ENCODE measurements around the gene UNKL. TPM values are rescaled to one million over a fixed set of nuclear protein-coding genes. Genes with fewer than 3 reads are reported as not detected.

UNKL gene
- total RNA-seq, 1 donor from 2014 or later = 13.8 TPM

DNA sequence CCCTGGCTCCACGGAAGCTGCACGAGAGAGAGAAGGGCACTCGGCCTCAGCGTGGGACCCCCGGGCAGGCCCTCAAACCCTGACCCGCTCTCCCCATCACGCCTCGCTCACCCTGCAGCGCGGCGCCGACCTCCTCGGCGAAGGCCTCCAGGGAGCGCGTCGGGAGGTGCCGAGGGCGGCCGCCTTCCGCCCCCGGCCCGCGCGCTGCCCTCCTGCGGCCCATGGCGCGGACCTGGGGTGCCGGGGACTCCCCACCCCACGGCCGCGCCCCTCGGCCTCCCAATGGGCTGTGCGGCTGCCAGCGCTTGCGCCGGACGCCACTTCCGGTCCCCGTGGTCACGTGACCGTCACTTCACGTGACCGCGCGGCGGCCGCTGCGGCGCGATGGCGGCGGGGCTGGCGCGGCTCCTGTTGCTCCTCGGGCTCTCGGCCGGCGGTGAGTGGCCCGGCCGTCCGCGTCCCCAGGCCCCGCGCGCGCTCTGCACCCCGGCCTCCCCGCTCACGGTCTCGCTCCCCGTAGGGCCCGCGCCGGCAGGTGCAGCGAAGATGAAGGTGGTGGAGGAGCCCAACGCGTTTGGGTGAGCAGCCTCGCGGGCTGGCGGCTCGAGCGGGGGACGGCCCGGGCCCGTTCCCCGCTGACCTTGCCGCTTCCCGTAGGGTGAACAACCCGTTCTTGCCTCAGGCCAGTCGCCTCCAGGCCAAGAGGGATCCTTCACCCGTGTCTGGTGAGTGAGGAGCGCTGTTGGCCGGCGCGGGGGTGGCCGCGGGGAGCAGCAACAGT, 62.7 kb downstream of the UNKL start, which contains the start of the genes GNPTG and TSR3:
Gene GNPTG (plus strand): TSS at position 350 of the 781 bp plus-strand sequence. CDS start 35 bp downstream, at position 385.
Gene TSR3 (minus strand): TSS at position 297 of the 781 bp plus-strand sequence. CDS start 74 bp downstream, at position 223.
- DNase-seq (ENCODE audit: low read depth) = peak; percentile 59

DNA sequence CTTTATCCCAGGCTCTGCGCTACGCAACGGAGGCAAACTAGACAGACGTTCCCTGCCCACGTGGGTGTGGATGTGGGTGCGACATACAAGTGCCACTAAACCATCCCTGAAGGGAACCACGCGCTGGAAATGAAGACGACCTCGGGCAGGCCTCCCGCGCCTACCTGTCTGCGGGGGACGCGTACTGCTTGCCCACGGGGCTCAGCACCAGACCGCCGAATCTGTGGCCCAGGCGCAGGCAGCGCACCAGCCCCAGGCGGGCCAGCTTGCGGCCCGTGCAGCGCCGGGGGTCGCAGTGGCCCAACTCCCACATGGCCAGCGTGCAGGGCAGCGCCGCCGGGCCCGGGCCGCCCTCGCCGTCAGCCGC, 63.3 kb downstream of the UNKL start:
- no peak for DNase-seq (ENCODE audit: low read depth)

DNA sequence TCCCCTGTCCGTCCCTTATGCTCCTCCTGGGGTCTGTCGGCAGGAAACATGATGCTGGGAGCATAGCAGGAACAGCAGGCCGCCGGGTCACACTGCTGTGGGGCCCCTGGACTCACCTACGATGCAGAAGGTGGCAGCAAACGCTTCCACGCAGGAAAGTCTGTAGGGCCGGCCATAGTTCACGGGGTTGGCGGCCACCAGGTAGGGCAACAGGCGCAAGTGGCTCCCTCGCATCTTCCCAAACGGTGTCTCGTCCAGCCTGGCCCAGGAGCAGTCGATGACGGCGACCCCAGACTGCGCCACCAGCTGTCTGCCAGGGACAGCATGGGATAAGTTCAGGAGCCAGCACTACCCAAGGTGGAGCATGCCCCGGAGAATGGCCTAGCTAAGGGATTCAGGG, 63.8 kb downstream of the UNKL start:
- no peak for DNase-seq (ENCODE audit: low read depth)

DNA sequence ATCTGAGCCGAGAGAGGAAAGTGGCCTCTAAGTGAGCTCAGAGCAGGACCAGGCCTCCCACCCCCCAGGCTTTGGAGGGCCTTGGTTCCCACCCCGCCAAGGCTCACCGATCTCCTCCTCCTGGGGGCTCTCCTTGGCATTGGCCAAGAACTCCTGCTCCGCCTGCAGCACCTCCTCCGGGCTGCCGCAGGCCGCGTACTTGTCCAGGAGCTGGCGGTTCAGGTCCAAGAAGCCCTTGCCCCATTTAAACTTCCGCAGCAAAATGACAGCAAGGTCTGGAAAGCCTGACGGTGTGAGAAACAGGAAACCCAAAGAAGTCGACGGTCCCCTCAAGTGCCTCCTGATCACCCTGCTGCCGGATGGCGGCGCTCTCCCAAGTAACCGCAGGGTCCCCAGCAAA, 64.6 kb downstream of the UNKL start:
- no peak for DNase-seq (ENCODE audit: low read depth)

DNA sequence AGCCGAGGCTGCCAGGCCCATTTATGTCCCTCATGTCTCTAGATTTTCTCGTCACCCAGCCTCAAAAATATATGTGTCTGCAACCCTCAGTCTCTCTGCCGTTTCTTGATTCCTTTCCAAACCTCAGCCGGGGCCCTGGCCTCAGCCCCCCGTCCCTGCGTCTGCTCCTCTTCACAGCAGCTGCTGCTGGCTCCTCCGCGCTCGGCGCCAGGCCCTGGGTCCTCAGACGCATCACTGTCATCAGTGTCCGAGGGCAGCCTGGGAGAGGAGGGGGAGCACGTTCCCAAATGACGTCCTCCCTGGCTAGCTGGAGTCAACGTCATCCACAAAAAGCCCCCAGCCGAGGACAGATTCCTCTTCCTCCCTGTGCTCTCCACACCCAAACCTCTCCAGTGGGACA, 65.2 kb downstream of the UNKL start:
- no peak for DNase-seq (ENCODE audit: low read depth)

DNA sequence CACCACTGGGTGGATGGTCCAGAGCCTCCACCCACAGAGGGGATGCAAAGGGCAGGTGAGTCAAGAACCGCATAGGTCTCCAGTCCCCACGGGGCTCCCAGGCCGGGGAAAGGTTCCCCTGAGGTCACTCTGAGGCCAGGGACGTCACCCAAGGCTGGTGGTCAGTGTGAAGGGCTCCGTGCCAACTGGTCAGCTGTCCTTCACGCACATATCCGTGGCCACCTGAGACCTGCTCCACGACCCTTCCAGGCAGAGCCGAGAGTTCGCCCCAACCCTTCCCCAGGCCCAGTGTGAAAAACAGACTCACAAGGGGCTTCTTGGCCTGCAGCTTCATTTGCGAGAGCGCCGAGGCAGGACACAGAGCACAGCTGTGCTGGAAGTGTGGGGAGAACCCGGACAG, 65.6 kb downstream of the UNKL start:
- no peak for DNase-seq (ENCODE audit: low read depth)

DNA sequence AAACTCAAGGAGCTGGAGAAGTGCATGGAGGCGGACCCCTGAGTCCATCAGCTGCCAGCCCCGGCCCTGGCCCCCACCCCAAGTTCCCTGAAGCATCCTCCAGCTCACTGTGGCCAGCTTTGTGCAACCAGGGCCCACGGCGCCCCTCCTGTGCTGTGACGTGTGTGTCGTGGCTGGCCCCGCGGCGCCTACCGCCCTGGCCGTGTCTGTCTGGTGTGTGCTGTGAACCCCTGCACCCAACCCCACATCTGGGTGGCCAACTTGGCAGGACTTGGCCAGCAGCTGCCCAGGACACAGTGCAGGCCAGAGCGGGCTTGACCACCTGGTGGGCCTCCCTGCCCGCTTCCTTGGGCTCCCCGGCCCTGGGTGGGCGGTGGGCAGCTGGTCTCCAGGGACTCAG, 66.1 kb downstream of the UNKL start:
- DNase-seq (ENCODE audit: low read depth) = no peak

DNA sequence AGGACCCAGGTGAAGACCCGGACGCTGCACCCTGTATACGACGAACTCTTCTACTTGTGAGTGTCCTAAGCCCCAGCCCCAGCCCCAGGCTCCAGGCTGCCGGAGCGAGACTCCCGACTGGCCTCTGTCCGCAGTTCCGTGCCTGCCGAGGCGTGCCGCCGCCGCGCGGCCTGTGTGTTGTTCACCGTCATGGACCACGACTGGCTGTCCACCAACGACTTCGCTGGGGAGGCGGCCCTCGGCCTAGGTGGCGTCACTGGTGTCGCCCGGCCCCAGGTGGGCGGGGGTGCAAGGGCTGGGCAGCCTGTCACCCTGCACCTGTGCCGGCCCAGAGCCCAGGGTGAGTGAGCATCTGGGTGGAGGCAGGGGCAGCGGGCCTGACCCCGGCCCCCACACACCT, 66.5 kb downstream of the UNKL start:
- DNase-seq (ENCODE audit: low read depth) = no peak

DNA sequence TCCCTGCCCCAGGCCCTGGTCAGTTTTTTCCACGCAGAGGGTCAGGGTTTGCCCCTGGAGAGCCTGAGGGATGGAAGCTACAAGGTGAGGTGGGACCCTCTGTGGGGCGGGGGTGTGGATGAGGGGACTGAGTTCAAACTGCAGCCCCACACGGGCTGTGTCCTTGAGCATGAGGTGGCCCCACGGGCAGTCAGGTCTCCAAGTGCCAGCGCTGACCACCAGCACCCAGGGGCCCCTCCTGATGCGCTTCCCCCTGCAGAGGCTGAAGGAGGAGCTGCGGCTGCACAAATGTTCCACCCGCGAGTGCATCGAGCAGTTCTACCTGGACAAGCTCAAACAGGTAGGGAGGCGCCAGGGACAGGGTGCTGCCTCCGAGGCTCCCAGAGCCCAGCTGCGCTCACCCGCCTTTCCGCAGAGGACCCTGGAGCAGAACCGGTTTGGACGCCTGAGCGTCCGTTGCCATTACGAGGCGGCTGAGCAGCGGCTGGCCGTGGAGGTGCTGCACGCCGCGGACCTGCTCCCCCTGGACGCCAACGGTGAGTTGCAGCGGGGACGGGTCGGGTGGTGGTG, 67.1 kb downstream of the UNKL start:
- no peak for DNase-seq (ENCODE audit: low read depth)

DNA sequence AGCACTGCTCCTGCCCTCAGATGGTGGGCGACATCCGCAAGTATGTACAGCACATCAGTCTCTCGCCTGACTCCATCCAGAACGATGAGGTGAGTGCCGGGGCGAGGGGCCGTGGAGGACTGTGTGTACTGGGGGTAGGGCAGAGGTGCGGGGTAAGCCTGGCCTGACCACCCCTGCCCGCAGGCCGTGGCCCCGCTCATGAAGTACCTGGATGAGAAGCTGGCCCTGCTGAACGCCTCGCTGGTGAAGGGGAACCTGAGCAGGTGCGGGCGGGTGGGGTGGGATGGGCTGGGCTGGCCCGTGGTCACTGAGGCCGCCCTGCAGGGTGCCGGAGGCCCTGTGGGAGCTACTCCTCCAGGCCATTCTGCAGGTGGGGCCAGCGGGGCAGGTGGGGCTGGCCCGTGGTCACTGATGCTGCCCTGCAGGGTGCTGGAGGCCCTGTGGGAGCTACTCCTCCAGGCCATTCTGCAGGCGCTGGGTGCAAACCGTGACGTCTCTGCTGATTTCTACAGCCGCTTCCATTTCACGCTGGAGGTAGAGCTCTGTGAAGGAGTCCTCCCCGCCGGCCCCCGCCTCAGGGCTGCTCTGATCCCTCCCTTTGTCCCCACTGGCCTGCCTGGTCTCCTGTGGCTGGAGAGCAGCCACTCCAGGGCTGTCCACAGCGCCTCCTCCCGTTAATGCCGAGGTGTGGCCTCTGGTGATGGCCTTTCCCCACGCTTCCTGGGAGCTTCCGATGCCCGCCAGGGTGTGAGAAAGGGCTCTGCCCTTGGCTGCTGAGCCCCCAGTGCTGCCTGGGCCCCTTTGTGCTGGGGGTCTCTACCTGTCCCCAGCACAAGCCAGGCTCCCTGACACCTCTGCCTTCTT, 67.8 kb downstream of the UNKL start:
- DNase-seq (ENCODE audit: low read depth) = no peak

DNA sequence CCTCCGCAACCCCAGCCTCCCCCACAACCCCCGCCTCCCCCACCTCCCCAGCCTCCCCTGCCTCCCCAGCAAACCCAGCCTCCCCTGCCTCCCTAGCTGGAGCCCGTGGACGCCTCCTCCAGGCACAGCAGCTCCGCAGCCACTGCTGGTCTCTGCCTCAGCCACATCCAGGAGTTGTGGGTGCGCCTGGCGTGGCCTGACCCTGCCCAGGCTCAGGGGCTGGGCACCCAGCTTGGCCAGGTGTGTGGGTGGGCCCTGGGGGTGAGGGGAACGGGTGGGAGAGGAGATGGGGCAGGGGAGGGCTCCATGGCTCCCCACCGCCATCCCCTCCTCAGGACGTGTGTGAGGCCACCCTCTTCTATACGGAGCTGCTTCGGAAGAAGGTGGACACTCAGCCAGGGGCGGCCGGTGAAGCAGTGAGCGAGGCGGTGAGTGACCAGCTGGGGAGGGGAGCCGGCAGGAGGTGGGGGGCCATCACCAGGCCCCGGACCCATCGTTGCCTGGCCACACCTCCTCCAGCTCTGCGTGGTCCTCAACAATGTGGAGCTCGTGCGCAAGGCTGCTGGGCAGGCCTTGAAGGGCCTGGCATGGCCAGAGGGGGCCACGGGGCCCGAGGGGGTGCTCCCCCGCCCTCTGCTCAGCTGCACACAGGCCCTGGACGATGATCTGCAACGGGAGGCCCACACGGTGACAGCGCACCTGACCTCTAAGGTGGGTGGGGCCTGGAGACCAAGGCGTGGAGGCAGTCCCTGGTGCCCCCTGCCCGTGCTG, 68.7 kb downstream of the UNKL start:
- DNase-seq (ENCODE audit: low read depth) = no peak

DNA sequence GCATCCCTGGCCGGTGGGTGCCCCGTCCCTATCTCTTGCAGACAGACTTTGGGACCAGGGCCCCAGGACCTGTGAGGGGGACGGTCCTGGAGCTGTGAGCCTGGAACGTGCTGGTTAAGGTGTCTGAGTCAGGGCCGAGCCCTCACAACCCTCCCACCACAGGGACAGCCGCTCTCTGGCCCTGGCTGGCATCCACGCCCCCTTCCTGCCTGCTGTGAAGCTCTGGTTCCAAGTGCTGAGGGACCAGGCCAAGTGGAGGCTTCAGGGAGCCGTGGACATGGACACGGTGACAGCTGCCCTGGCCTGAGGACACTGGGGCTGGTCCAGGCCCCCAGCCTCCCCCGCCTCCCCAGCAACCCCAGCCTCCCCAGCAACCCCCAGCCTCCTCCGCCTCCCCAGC, 69.4 kb downstream of the UNKL start:
- DNase-seq (ENCODE audit: low read depth) = no peak

DNA sequence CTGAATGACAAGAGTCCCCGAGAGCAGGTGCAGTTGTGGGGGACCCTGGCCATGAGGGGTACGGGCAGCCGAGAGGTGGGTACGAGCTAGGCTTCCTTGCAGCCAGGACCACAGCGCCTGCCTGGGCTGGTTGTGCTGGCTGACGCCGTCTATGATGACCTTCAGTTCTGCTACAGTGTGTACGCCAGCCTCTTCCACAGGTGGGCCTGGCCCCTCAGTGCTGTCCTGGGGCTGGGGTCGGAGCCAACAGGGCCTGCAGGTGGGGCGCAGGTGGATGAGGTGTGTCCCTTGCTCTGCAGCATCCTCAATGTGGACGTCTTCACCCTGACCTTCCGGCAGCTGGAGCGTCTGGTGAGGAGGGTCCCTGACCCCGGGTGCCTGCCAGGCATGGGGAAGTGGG, 70.0 kb downstream of the UNKL start:
- no peak for DNase-seq (ENCODE audit: low read depth)

DNA sequence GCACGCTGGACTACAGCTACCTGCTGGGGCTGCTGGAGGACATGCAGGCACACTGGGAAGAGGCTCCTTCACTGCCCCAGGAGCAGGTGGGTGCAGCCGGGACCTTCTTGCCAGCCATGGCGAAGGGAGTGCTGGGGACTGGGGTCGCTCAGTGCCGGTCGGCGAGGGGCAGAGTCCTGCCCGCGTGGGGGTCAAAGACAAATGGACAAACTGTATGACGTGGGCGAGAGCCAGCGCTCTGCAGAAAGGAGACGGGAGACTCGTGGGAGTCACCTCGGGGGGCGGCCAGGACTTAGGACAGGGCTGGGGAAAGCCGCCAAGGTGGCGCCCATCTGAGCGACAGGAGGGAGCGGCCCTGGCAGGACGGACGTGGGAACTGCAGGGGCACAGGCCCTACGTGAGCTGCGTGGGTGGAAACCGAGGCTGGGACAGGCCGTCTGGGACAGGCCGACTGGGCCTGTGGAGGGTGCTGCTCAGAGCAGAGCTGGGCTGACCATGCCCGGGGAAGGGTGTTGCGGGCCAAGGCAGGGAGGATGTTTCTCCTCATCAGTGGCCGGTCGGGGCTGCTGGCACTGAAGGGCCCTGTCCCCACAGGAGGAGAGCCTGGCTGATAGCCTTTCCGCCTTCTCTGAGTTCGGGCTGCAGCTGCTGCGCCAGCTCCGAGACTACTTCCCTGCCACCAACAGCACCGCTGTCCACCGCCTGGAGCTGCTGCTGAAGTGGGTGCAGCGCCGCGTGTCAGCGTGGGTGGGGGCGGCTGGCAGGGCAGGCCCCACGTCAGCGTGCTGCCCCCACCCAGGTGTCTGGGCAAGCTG, 70.9 kb downstream of the UNKL start:
- no peak for DNase-seq (ENCODE audit: low read depth)

DNA sequence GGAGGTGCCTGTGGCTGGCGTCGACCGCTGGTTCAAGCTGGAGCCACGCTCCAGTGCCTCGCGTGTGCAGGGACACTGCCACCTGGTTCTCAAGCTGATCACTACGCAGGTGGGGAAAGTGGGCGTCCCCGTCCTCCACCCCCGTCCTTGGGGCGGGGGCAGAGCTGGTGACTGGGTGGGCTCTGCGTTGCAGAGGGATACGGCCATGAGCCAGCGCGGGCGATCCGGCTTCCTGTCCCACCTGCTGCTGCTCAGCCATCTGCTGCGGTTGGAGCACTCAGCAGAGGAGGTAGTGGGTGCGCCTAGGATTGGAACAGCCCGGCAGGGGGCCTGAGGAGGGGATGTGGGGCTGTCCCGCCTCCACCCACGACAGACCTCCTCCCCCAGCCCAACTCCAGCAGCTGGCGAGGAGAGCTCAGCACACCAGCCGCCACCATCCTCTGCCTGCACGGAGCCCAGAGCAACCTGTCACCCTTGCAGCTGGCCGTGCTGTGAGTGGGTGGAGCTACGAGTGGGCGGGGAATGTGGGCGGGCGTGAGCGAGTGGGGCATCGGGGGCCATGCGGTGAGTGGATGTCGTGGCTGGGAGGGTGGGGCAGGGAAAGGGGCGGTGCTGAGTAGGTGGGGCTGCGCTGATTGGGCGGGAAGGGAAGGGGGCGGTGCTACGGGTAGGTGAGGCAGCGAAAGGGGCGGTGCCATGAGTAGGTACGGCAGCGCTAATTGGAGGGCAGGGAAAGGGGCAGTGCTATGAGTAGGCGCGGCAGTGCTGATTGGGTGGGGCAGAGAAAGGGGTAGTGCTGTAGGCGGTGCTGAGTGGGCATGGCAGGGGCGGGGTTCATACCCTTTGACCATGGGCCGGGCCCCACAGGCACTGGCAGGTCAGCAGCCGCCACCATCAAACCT, 71.7 kb downstream of the UNKL start:
- DNase-seq (ENCODE audit: low read depth) = peak; percentile 93

DNA sequence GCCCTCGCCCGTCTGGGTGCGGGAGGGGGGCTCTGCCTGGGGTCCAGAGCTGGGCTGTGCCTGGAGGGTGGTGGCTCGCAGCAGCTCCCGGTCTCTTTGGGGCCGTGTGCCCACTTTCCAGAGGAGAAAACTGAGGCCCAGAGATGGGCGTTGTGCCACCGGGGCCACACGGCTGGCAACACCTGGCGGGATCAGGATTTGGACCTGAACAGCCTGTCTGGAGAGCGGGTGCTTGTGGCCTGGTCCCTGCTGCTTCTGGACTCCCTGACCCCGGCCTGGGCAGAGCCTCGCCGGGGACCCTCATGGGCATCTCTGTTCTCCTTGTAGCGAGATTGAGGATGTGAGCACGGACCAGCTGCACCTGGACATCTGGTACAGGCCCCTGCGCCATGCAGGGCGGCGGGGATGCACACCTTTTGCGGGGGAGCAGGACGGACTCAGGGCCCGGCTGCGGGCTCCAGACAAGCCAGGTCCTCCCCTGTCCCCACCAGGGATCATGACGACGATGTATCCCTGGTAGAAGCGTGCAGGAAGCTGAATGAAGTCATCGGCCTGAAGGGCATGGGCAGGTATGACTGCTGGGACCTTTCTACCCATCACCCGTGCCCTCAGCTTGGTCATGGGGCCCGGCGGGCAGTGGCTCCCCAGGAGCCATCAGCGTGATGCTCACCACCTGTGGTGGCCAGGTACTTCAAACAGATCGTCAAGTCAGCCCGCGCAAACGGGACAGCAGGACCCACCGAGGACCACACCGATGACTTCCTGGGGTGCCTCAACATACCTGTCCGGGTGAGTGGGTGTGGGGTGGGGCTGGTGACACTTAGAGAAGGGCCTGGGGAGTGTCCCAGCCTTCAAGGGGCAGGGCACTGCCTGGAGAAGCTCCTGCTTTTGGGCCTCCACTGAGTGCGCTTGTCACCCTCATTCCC, 72.7 kb downstream of the UNKL start:
- DNase-seq (ENCODE audit: low read depth) = no peak

DNA sequence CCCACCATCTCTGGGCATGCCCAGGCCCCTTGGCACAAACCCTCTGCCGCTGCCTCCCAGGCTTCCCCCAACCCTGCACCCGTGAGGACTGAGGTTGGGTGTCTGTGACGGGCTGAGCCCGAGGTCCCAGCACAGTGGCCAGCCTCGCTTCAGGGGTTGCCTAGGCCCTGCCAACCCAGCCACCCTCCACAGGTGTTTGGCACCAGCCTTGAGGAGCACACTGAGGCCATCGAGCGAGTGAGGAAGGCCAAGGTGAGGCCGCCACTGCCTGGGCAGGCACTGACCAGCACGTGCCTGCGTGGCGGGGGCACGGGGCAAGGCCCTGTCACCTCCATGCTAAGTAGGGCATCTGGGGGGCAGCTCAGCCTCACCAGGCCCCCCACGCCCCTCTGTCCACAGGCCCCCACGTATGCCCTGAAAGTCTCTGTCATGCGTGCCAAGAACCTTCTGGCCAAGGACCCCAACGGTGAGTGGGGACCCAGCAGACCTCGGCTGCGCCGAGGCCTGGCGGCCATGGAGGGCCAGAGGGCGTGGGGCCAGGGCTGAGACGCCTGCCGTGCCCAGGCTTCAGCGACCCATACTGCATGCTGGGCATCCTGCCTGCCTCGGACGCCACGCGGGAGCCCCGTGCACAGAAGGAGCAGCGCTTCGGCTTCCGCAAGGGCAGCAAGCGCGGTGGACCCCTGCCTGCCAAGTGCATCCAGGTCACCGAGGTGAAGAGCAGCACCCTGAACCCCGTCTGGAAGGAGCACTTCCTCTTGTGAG, 73.6 kb downstream of the UNKL start:
- DNase-seq (ENCODE audit: low read depth) = no peak

All from renal cortical epithelial cell (primary cell).